Activated CD4-positive, alpha-beta T cell treated with anti-CD3 and anti-CD28 coated beads, Interleukin-2, amount 10 ng/mL, durations not matched to agents 24 days and 14 days (primary cell): ENCODE results near the gene CEP131. TPM values are rescaled to one million over a fixed set of nuclear protein-coding genes. Genes with fewer than 3 reads are reported as not detected.

Source experiments
- DNase-seq: peaks from one replicate; pipeline ENCODE4 v3.0.0; 2022
- H3K27ac Mint-ChIP-seq: one replicate; pipeline ENCODE4 v1.8.0; 2022; ENCODE audit warnings: mild to moderate bottlenecking, mixed read lengths
- H3K27me3 Mint-ChIP-seq: one replicate; pipeline ENCODE4 v1.8.0; 2022; ENCODE audit warnings: mixed read lengths
- H3K36me3 Mint-ChIP-seq: one replicate; pipeline ENCODE4 v1.8.0; 2022; ENCODE audit warnings: low read depth, mild to moderate bottlenecking, mixed read lengths
- H3K4me1 Mint-ChIP-seq: one replicate; pipeline ENCODE4 v1.8.0; 2021; ENCODE audit warnings: mixed read lengths
- H3K4me3 Mint-ChIP-seq: one replicate; pipeline ENCODE4 v1.8.0; 2022; ENCODE audit warnings: mild to moderate bottlenecking, moderate library complexity, mixed read lengths
- H3K9me3 Mint-ChIP-seq: one replicate; pipeline ENCODE4 v1.8.0; 2021; ENCODE audit warnings: mixed read lengths
- intact Hi-C: fragments of 100-400 bp; cut with micrococcal nuclease; formaldehyde crosslinking; loops from one replicate; pipeline ENCODE4 v1.15.1; 2023
- total RNA-seq: library from RNA; stranded (reverse); gene quantifications from 2 replicates; pipeline ENCODE4 v1.2.3, GENCODE V29; 2022

The CEP131 gene
- total RNA-seq, 1 donor from 2014 or later, result 18.0 TPM

GRCh38 chr17:81218991-81219390 is 3.8 kb downstream of the CEP131 start:
- DNase-seq, result no peak
- Mint-ChIP-seq H3K36me3 (no peaks in the 10 kb centered on the region), H3K9me3 (no peaks in the 10 kb centered on the region), H3K4me3 (no peak overlapping the region), H3K27ac (no peak overlapping the region), H3K4me1 (peaks cover 11% of the 10 kb centered on the region), H3K27me3 (peaks cover 2% of the 10 kb centered on the region)
- intact Hi-C loops, result no loop called here

DNA sequence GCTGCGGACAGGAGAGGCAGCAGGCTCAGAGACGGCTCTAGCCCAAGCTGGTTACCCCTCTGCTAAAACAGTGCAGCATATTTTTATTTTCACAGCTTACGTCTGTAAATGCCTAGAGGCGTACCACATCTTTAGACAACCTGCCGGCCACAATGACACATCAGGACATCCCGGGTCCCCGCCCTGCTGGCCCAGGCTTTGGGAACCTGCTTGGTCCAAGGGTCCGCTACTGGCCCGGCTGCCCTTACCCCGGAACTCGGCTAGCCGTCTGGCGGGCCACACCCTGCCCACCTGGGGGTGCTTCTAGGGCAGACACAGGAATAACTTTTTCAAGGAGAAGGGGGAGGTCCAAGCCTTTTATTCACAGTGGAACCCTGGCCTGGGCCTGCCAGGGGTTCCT is 4.3 kb downstream of the CEP131 start:
- no peak for DNase-seq
- H3K27me3 Mint-ChIP-seq, result no peaks in the 10 kb centered on the region
- H3K27ac Mint-ChIP-seq, result no peak overlapping the region
- no peaks in the 10 kb centered on the region for H3K9me3 Mint-ChIP-seq
- no peak overlapping the region for H3K4me3 Mint-ChIP-seq
- H3K36me3 Mint-ChIP-seq, result no peaks in the 10 kb centered on the region
- H3K4me1 Mint-ChIP-seq, result peaks cover 7% of the 10 kb centered on the region
- intact Hi-C loops, result no loop called here

GRCh38 chr17:81217491-81217890 is 5.3 kb downstream of the CEP131 start:
- intact Hi-C loops, result no loop called here
- no peak for DNase-seq
- no peak overlapping the region for H3K27ac Mint-ChIP-seq
- peaks cover 5% of the 10 kb centered on the region for H3K4me1 Mint-ChIP-seq
- no peaks in the 10 kb centered on the region for H3K36me3 Mint-ChIP-seq
- H3K9me3 Mint-ChIP-seq, result no peaks in the 10 kb centered on the region
- no peak overlapping the region for H3K4me3 Mint-ChIP-seq
- no peaks in the 10 kb centered on the region for H3K27me3 Mint-ChIP-seq

- Mint-ChIP-seq H3K4me1 (no peaks in the 10 kb centered on the region), H3K4me3 (no peak overlapping the region), H3K27ac (no peak overlapping the region), H3K27me3 (no peaks in the 10 kb centered on the region), H3K36me3 (no peaks in the 10 kb centered on the region), H3K9me3 (no peaks in the 10 kb centered on the region)
- DNase-seq, result no peak
- intact Hi-C loops, result no loop called here
Observed at GRCh38 chr17:81213978-81214377, 8.8 kb downstream of the CEP131 start.

- intact Hi-C loops, result no loop called here
- DNase-seq, result no peak
- Mint-ChIP-seq H3K4me1 (peaks cover 3% of the 10 kb centered on the region), H3K27me3 (no peaks in the 10 kb centered on the region), H3K27ac (no peak overlapping the region), H3K4me3 (no peak overlapping the region), H3K36me3 (no peaks in the 10 kb centered on the region), H3K9me3 (no peaks in the 10 kb centered on the region)
Observed at GRCh38 chr17:81212365-81212764, 10.4 kb downstream of the CEP131 start.

DNA sequence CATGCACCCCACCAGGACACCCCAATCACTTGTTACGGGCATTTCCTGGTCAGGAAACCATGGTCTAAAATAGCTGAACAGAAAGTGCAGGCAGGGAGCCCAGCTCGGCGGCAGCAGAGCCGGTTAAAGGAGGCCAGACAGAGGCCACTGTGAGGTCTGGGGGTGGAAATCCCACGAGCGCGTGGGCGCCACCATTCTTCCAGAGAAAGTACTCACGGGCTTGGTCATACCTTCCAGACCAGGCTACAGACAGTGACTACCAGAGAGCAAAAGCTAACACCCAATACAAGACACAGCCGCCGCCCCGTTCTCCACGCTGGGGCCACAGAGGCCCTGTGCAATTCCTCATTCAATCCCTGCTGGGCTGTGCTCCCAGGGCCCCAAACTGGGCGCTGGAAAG is 11.9 kb downstream of the CEP131 start:
- no peak for DNase-seq
- no peak overlapping the region for H3K4me3 Mint-ChIP-seq
- H3K9me3 Mint-ChIP-seq, result no peaks in the 10 kb centered on the region
- peaks cover 3% of the 10 kb centered on the region for H3K4me1 Mint-ChIP-seq
- intact Hi-C loops, result no loop called here
- no peak overlapping the region for H3K27ac Mint-ChIP-seq
- no peaks in the 10 kb centered on the region for H3K27me3 Mint-ChIP-seq
- H3K36me3 Mint-ChIP-seq, result no peaks in the 10 kb centered on the region

DNA sequence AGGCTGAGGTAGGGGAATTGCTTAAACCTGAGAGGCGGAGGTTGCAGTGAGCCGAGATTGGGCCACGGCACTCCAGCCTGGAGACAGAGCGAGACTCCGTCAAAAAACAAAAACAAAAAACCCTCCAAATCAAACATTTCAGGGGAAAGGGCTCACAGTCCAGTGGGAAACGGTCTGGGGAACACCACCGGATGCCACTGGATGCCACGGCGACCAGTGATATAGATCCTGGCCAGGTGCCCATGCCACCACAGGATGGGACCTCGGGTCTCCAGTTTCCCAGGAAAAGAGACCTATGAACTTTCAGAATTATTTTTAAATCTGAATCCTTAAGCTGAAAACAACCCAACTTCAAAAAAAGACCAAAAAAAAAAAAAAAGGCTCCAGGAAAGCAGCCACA is 12.3 kb downstream of the CEP131 start:
- Mint-ChIP-seq H3K4me3 (no peak overlapping the region), H3K4me1 (peaks cover 3% of the 10 kb centered on the region), H3K9me3 (no peaks in the 10 kb centered on the region), H3K36me3 (no peaks in the 10 kb centered on the region), H3K27me3 (no peaks in the 10 kb centered on the region), H3K27ac (no peak overlapping the region)
- DNase-seq, result no peak
- intact Hi-C loops, result no loop called here

DNA sequence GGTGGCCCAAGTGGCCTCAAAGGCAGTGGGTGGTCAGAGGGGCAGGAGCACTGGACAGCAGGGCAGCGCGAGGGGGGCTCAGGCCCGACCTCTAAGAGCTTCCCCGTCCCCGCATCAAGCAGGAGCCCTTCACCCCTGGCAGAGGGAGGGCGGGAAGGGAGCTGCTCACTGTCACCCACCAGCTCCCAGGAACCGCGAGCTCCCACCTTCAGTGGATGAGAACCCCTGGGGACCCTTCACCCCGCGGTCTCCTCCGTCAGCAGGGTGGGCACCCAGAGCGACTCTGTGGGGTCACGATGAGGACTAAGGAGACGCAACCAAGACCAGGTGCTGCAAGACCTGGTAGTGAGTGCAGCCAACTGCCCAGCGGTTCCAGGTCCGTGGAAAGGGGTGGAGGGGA is 13.6 kb downstream of the CEP131 start:
- no peaks in the 10 kb centered on the region for H3K9me3 Mint-ChIP-seq
- no peak overlapping the region for H3K4me3 Mint-ChIP-seq
- no peaks in the 10 kb centered on the region for H3K36me3 Mint-ChIP-seq
- peaks cover 3% of the 10 kb centered on the region for H3K4me1 Mint-ChIP-seq
- intact Hi-C loops, result no loop called here
- no peaks in the 10 kb centered on the region for H3K27me3 Mint-ChIP-seq
- DNase-seq, result no peak
- no peak overlapping the region for H3K27ac Mint-ChIP-seq

GRCh38 chr17:81208651-81209050 is 14.1 kb downstream of the CEP131 start:
- no peak overlapping the region for H3K4me3 Mint-ChIP-seq
- no peak for DNase-seq
- intact Hi-C loops, result no loop called here
- no peak overlapping the region for H3K27ac Mint-ChIP-seq
- H3K9me3 Mint-ChIP-seq, result no peaks in the 10 kb centered on the region
- H3K4me1 Mint-ChIP-seq, result peaks cover 3% of the 10 kb centered on the region
- H3K36me3 Mint-ChIP-seq, result no peaks in the 10 kb centered on the region
- no peaks in the 10 kb centered on the region for H3K27me3 Mint-ChIP-seq

GRCh38 chr17:81207610-81208581 is 14.9 kb downstream of the CEP131 start:
- Mint-ChIP-seq H3K4me1 (peaks cover 3% of the 10 kb centered on the region), H3K9me3 (no peaks in the 10 kb centered on the region), H3K4me3 (no peak overlapping the region), H3K27me3 (no peaks in the 10 kb centered on the region), H3K27ac (peak overlapping the region; percentile 19), H3K36me3 (no peaks in the 10 kb centered on the region)
- no peak for DNase-seq
- intact Hi-C loops, result no loop called here

DNA sequence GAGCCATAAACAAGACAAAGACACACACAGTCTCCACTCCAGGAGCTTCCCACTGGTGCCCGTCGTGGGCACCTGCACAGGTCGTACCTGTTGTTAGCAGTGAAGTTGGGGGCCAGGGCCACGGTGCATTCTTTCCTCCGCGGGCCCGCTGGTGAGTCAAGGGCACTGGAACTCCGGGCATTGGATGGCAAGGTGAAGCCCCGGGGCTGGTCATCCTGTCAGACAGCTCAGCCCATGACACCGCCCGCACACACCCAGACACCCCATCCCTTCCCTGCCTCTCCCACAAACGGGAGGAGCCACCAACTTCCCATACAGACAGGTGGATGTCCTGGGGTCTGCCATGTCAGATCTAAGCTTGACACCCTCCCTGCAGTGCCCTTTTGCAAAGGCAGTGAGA is 16.1 kb downstream of the CEP131 start:
- intact Hi-C loops, result no loop called here
- Mint-ChIP-seq H3K4me3 (no peak overlapping the region), H3K9me3 (no peaks in the 10 kb centered on the region), H3K27me3 (no peaks in the 10 kb centered on the region), H3K36me3 (no peaks in the 10 kb centered on the region), H3K4me1 (peaks cover 3% of the 10 kb centered on the region), H3K27ac (no peak overlapping the region)
- DNase-seq, result no peak

DNA sequence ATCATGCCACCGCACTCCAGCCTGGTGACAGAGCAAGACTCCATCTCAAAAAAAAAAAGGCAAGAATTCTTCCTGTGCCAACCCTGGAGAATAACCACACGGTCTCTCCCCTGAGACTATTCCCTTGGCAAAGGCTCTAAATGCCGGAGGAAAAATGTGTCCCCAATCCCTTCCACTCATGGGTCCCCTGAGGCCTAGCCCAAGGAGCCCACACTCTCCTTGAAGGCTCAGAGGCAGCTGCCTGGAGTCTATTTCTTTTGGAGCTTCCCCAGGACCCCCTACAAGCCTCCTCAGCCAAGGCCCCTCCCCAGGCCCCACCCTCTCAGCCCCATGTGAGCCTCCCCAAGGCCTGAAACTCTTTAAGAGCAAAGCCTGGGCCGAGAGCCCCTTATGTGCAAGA is 16.6 kb downstream of the CEP131 start:
- intact Hi-C loops, result no loop called here
- H3K4me1 Mint-ChIP-seq, result peaks cover 3% of the 10 kb centered on the region

DNA sequence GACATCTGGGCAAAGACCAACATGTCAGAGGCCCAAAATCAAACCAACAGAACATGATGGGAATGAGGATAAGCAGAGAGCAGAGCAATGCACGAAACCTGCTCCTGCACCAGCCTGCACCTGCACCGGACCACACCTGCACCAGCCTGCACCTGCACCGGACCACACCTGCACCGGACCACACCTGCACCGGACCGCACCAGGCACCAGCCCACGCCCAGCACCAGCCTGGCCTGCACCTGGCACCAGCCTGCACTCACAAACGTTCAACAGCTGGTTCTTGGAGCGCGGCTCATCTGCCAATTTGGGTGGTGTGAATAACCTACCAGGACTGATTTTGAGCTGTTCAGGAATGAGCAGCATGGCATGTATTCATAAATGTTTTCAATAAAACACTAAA is 18.2 kb downstream of the CEP131 start:
- Mint-ChIP-seq H3K9me3 (no peaks in the 10 kb centered on the region), H3K27ac (no peak overlapping the region), H3K27me3 (no peaks in the 10 kb centered on the region), H3K4me3 (no peak overlapping the region), H3K36me3 (no peaks in the 10 kb centered on the region), H3K4me1 (peaks cover 3% of the 10 kb centered on the region)
- intact Hi-C loops, result no loop called here
- no peak for DNase-seq

More for the DNA sequence above, 16.6 kb downstream of the CEP131 start:
- no peak for DNase-seq
- Mint-ChIP-seq H3K9me3 (no peaks in the 10 kb centered on the region), H3K4me3 (no peak overlapping the region), H3K27me3 (no peaks in the 10 kb centered on the region), H3K27ac (no peak overlapping the region), H3K36me3 (no peaks in the 10 kb centered on the region)

GRCh38 chr17:81203136-81203535 is 19.6 kb downstream of the CEP131 start:
- DNase-seq, result no peak
- H3K27ac Mint-ChIP-seq, result no peak overlapping the region
- peaks cover 3% of the 10 kb centered on the region for H3K4me1 Mint-ChIP-seq
- intact Hi-C loops, result no loop called here
- H3K27me3 Mint-ChIP-seq, result no peaks in the 10 kb centered on the region
- no peak overlapping the region for H3K4me3 Mint-ChIP-seq
- H3K9me3 Mint-ChIP-seq, result no peaks in the 10 kb centered on the region
- H3K36me3 Mint-ChIP-seq, result no peaks in the 10 kb centered on the region

DNA sequence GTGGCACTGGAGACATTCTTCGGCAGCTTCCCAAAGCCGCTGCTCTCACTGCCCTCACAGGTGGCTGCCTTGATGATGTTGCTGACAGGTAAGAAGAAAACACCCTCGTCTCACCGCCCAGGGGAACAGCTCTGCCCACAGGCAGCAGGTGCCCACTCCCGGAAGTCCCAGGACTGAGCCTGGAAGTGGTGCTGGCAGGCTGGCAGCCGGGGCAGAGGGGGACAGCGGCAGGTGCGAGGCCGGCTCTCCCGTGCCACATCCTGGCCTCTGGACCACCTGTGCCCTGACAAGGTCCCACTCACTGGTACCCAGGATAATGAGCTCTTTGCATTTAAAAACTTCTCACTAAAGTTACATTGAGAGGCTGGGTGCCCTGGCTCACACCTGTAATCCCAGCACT is 20.4 kb downstream of the CEP131 start:
- H3K9me3 Mint-ChIP-seq, result no peaks in the 10 kb centered on the region
- DNase-seq, result no peak
- no peaks in the 10 kb centered on the region for H3K36me3 Mint-ChIP-seq
- no peak overlapping the region for H3K4me3 Mint-ChIP-seq
- H3K27me3 Mint-ChIP-seq, result no peaks in the 10 kb centered on the region
- intact Hi-C loops, result no loop called here
- no peak overlapping the region for H3K27ac Mint-ChIP-seq
- no peaks in the 10 kb centered on the region for H3K4me1 Mint-ChIP-seq
